NCI-H226 (cell line): ENCODE results near the gene C11orf98.
"Not testable (repeated sequence)": the region's sequence is repeated elsewhere in the genome, so short reads cannot be mapped to it uniquely, and the experiment has no call there.

Experiments
- DNase-seq: peaks from one replicate; pipeline ENCODE4 v3.0.0-alpha.2; 2015

Gene C11orf98

DNA sequence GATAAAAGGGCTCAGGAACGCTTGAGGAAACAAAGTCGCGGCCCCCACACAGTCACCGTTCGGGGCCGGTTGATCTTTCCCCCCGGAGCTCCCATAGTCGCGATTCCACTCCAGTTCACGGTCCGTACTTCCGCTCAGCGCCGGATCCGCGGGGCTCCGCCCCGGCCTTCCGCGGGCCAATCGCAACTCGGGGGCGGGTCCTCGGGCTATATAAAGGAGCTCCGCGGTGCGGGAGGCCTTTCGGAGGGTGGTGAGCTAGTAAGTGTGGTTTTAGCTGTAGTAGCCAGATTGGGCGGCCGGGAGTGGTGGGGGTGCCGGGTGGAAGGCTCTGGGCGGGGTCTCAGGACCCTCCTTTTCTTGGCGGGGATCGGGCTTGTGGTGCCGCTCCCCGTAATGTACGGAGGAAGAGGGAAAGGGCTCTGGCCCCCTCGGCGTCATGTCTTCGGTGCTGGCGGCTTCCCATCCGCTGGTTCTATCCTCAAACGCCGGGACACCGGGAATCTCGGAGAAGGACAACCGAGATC, at the start of gene C11orf98, which contains the start of gene CSKMT:
Gene C11orf98 (minus strand): TSS at position 136 of the 524 bp plus-strand sequence. CDS start 41 bp downstream, at position 95.
Gene CSKMT (plus strand): TSS at position 238 of the 524 bp plus-strand sequence. CDS start 568 bp downstream, outside the sequence.
- peak; percentile 82 for DNase-seq

DNA sequence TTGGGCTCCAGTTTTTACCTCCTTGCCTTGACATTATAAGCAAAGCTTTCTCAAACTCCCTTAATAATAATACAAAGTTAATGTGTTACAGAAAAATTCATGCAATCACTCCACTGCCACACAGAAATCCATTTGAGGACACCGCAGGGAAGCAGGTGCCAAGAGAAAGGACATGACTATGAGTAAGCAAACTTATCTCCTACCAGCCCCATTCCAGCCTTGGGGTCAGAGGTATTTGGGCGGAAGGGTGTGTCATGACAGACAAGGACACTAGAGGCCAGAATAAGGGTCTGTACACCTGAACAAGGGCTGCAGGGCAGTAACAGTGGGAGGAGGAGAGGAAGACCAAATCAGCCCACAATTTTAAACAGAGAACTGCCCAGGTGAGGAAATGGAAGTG, 48.3 kb upstream of the C11orf98 start:
- no peak for DNase-seq

DNA sequence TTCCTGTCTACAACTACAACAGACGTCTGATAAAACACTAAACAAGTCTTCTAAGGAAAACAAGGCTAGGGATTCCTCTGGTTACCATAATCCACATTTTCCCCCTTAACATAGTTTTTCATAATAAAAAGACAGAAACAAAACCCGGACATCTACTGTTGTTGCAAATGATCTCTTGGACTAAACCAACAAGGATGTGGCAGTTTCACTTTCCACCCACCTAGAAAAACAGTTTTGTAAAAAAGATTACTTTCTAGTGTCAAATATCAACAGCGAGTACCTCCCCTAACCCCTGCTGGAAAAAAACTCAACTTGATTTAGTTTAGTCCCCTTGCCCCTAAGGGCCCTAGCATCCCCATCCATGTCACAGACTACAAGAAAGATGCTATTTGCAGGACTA, 47.9 kb upstream of the C11orf98 start:
- no peak for DNase-seq

DNA sequence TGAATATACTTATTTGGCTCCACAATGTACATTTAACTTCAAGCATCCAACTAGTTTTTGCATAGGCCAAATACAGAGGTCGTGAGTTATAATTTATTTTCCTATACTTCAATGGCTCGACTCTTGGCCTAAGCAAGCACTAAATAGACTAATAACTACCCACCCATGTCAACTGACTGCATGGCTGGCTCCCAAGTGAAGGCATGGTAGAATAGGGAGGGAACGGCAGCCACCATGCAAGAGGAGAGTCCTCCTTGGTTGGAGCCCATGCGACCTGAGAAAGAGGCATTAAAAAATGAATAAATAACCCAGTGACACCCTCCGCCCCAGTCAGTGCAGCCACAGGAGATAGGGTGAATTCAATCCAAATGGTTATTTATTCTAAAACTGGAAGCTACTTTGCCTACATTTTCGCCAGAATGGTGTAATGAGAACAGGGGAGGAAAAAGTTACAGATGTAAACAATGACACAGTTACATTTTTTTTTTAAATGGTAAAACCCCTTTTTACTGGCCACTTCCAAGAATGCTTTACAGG, 47.3 kb upstream of the C11orf98 start:
- no peak for DNase-seq

DNA sequence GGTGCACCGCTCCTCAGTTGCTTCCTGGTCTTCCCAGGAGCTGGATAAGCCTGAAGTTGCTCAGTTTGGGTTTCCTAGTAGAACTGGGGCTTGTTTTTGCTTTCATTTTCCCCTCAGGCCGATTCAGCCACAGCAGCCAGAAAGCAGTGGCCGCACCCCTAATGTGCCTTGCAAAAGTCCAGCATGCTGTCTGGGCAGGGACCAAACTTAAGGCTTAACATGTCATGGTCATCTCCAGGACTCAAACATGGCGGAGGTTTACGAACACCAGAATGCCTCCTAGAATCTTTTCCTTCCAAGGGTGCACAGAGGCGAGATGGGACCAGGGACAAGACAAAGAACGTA, 45.0 kb upstream of the C11orf98 start:
- no peak for DNase-seq

DNA sequence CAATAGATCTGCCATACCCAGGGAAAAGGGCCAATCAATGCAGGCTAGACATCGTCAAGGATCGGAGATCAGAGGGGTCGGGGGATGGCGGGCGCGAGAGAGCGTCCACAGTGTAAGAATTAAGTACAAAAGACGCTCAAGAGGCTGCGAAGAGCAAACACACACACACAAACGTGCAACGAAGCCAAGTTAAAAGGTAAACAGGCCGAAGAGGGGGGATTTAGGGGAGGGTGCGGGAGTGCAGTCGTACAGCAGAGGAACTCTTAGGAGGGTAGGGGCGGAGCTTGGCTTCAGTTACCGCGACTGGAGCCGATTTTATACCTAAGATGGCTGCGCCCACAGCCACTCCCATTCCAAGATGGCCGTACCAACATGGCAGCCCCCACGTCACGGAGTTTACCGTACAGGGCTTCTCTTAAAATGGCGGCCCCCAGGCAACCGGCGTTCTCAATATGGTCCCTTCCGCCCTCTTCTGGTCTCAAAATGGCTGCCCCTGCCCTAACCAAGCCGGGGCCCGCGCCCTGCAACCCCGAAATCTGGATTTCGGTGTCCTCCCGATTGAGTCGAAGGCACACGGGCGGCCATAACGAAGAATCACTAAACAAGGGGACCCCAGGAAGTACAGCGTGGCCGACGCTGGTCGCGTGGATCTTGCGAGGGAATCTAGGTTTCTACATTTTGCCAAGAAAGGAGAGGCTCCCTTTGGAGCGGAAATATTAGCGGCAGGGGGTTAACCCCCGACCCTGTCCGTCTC, 44.4 kb upstream of the C11orf98 start:
- peak; percentile 96 for DNase-seq

DNA sequence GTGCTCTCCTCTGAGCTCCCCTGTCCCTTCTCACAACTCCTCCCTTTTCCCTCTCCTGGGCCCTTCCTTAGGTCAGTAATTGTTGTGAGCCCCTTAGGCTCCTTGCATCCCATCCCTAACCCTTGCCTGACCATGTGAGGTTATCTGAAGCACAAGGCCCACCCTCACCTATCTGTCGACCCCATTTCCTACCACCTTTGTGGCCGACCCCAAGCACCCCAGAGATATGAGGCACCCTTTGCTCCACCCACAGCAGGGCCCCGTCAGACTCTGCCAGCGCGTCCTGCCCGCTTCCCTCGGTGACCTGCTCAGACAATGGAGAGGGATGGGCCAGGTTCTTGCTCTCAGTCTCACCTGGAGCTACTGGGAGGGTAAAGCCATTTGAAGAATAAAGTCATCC, 43.8 kb upstream of the C11orf98 start:
- DNase-seq, result no peak

DNA sequence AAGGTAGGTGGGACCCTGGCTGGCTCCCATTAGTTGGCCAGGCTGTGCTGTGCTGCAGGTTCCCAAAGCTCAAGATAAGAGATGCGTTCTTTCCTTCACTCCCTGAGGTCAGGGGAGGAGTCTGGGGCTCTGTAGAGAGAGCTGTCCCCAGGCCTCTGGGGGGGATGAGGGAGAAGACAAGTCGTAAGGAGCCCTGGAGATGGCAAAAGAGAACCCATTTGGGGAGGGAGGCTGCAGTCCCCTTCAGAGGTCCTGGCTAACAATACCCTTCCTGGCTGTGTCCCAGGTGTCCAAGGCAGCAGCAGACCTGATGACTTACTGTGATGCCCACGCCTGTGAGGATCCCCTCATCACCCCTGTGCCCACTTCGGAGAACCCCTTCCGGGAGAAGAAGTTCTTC, 43.4 kb upstream of the C11orf98 start:
- no peak for DNase-seq

DNA sequence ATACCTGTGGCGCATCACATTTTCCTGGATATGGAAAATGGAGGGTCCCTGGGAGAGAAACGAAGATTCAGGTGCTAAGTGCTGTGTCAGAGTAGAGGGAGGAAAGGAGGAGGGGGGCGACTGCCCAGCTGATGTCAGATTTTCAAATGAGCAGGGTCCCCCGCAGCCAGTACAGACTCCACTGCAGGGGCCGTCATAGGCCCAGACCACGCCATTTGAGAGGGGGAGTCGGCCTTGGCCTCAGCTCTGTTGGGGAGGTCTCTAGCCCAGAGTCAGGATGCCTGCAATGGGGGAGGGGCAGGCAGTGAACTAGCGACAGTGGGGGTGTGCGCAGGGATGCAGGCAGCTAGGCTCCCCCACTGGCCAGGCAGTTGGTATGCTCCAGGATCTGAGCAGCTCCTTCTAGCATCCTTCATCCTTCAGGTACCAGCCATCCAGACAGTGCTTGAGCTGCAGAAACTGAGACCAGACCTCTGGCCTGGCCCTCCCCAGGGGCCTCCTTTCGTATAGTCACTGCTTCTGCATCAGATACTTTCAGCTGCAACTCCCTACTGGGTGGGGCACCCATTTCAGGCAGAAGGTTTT, 42.4 kb upstream of the C11orf98 start, which contains the start of the genes BSCL2 and GNG3:
Gene BSCL2 (minus strand): TSS at position 148 of the 585 bp plus-strand sequence. CDS start 229 bp downstream, outside the sequence.
Gene GNG3 (plus strand): TSS at position 400 of the 585 bp plus-strand sequence. CDS start 620 bp downstream, outside the sequence.
- no peak for DNase-seq

DNA sequence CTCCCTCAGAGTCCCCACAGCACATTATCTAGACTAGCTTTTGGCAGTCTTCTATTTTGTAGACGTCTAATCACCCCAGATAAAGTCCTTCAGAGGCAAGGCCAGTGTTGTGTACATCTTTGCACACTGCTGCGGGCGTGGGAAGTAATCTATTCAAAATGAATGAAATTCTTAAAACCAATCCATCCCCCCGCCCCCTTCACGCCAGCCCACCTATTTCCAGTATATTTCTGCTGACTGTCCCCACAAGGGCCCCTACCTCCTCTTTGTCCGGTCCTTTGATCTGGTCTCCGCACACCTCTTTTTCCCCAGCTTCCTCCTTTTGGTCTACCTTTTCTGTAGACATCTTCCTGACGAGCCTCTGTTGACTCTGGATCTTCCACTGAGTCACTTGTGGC, 41.8 kb upstream of the C11orf98 start:
- no peak for DNase-seq

DNA sequence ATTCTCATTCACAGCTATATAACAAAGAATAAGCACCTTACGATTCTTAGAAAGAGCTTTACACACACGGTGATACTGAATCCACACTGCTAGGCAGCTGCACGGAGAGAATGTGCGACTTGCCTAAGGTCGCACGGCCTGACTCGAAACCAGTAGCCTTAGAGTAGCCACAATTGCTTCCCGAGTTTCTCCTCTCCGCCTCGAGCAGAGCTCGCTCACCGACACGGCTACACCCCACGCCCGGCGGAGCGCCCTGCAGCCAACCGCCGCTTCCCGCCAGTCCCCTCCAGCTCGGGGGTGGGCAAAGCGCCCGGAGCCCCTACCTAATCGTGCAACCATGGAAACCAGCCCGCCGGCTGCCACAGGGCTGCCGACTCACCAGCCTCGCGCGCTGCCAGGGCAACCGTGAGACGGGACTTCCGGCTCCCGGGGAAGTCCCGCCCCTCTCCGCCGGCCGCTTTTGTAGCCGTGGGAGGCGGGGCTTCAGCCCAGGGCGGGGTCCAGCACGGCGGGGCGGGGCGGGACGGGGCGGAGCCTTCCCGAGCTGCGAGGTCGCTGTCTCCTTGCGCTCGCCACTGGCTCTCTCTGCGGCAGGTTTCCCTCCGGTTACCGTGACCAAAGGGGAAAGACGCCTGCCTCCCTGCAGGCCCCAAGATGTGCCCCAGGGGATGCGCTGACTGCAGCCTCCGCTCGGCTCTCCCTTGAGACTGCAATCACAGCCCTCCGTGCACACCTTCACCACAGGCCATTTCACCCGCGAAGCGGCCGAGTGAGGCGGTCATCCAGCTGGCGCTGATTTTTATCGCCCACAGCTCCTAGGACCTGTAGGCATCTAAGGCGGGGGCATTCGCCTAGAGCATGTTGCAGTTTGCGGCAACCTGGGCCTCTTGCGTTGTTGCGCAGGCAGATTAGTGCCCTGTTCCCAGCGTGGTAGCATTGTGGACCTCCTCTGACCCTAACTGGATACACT, 41.2 kb upstream of the C11orf98 start:
- peak; percentile 92 for DNase-seq

DNA sequence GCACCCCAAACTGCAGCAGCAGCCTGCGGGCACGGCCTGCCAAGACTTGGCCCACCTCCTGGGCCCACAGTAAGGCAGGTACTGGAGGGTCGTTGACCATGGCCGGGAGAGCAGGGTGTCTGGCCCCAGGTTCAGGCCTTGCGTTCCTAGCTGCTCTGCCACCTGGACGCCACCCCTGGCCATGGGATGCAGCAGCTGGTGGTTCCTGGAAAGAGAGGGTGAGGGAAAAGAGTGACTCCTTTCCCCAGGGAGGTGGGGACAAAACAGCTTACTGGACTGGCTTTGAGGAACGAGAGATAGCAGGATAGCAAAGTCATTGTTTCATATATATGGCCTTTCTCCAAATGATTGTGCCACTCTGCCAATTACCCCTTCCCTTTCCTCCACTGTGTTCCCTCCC, 40.4 kb upstream of the C11orf98 start:
- peak; percentile 20 for DNase-seq

DNA sequence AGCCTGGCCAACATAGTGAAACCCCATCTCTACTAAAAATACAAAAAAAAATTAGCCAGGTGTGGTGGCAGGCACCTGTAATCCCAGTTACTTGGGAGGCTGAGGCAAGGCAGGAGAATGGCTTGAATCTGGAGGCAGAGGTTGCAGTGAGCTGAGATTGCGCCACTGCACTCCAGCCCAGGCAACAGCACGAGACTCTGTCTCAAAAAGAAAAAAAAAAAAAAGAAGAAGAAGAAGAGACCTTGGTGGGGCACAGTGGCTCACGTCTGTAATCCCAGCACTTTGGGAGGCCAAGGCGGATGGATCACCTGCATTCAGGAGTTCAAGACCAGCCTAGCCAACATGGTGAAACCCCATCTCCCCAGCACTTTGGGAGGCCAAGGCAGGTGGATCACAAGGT, 38.9 kb upstream of the C11orf98 start:
- not testable (repeated sequence) for DNase-seq

DNA sequence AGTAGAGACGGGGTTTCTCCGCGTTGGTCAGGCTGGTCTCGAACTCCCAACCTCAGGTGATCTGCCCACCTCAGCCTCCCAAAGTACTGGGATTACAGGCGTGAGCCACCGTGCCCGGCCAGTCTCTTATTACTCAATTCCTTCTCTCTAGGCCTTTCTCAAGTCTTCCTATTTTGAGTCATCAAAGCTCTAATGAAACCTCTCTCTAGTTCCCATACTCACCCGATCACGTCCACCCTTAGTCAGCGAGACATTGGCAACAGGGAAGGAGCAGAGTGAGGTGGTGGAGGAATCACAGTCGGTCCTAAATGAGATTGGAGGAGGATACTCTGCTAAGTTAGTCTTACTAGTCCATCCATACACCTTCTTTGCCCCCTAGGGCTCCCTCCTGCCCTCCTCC, 37.2 kb upstream of the C11orf98 start:
- no peak for DNase-seq

DNA sequence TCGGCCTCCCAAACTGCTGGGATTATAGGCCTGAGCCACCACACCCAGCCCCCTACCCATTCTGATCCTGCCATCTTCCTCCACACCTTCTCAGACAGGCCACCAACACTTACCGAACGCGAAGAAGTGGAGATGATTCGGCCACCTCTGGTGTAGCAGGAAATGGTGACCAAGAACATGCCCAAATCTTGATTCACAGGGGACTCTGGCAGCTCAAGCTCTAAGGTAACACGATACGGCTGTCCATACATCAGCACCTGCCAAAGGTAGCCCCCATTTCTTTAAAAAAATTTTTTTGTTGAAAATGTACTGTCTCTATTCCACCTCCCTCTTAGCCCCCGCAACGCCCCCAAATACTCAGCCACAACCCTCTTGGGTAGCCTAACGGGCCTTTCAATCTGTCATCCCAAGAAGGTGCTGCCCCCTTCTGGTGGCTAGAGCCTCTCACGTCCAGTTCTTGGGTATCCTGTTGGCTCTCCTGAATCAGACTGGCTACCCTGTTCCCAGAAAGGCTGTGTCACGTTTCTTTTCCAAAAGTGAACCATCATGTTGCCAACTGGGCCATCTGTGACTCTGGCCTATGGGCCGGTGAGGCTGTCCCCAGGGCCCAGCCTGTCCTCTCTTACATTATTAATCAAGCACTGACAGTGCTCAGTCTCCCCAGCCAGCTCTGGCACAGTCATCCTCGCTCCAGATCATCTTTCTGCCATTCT, 29.6 kb upstream of the C11orf98 start:
- DNase-seq, result peak; percentile 53

DNA sequence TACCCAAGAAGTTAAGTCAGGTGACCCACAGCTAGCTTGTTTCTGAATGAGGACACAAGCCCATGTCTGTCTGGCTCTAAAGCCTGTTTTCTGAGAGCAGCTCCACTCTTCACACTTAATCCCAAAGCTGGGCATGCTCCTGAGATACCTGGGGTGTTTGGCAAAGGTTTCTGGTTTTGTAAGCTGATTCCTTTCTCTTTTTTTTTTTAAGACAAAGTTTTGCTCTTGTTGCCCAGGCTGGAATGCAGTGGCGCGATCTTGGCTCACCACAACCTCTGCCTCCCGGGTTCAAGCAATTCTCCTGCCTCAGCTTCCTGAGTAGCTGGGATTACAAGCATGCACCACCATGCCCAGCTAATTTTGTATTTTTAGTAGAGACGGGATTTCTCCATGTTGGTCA, 28.6 kb upstream of the C11orf98 start:
- not testable (repeated sequence) for DNase-seq

DNA sequence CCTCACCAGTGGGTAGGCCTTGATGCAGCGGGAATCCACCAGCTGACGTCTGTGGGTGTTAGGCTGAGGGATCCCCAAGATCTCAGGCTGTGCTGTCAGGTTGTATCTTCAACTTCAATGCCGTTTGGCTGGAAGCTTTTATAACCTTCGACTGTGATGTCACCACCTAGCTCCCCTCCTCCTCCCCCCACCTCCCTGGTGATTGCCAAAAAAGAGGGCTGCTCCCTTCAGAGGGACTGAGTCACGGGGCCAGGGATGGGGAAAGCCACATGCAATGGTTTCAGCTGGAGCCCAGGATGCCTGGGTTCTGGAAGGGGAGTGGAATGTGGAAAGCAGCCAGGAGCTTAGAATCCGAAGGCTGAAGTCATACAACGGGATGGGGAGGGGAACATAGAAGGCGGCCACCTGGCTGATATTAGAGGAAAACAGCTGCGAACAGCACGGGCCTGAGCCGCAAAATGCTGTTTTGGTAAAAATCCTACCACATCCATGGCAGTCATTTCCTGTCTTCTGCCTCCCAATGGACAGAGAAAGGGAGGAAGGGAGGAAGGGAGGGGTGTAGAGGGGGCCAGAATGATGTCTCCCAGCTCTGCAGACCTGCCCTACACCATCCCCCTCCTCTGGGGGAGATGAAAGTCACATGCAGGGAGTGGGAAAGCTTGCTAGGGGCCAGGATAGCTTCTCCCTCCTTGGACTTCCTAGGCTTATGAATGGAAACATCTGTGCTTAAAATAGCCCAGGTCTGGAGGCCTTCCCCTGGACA, 24.6 kb upstream of the C11orf98 start, which contains the start of gene LRRN4CL:
Gene LRRN4CL (minus strand): TSS at position 110 of the 763 bp plus-strand sequence. CDS start 1,022 bp downstream, outside the sequence.
- peak; percentile 92 for DNase-seq

DNA sequence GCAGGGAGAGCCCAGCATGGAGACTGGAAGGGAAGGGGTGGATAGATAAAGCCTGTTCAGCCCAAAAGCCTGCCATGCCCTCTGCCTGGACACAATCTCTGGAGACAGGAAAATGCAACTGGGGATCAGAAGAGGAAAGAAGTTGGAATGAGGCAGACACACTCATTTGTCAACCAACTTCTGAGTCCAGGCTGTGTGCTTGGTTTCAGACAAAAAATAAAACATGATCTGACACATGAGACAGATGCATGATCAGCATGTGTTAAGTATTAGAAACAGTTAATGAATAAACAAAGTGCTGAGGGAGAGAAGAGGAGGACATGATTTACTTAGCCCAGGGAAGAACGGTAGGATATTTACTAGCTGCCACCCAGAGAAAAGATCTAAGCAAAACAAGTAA, 23.5 kb upstream of the C11orf98 start:
- DNase-seq, result no peak

DNA sequence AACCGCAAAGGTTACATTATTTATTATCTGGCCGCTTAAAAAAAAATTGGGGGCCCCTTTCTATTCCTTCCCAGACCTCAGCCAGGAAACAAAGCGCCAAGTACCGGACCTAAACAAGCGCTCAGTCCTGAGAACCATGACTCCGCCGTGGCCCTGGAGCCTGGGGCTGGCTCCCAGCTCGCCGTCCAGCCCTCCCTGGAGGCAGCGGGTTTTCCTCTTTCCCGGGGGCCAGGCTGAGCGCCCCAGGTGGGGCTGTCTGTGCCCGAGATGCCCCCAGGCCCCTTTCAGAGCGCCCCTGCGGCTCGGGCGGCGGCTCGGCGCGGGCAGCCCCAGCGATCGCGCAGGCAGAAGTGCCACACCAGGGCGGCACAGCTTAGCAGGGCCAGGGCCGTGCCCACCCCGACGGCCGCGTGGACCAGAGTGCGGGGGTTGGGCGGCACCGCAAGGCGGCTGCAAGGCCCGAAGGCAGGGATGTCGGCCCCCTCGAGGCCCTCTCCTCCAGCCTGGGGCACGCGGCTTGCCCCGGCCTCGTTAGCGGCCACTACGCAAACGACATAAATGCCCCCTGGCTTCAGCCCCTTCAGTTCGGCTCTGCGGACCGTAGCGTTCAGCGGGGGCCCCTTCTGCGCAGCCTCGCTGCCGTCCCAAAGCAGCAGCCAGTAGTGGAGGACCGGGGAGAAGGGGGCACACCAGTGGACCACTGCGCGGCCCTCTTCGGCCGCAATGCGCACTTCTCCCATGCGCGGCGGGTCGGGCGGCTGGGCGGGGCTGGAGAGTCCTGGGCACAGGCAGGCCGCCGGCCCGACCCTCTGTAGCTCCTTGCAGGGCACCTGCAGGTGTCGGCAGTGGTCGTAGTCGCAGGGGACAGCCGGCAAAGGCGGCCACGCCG, 22.7 kb upstream of the C11orf98 start:
- DNase-seq, result no peak

DNA sequence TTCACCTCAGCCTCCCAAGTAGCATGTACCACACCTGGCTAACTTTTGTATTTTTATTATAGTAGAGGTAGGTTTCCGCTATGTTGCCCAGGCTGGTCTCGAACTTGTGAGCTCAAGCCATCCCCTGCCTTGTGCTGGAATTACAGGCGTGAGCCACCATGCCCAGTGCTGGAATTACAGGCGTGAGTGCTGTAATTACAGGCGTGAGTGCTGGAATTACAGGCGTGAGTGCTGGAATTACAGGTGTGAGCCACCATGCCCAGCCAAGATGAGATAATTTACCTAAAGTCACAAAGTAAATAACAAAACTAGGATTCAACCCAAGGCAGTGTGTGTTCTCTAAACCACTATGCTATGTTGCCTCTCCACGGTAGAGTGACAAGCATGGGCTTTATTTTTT, 17.5 kb upstream of the C11orf98 start:
- DNase-seq, result no peak
